ENCODE results near the gene DPCD.

DPCD gene

GRCh38 chr10:101587725-101588653 lies at the start of gene DPCD, which contains the start of gene POLL:
TSS of gene DPCD (plus strand) at chr10:101588321. CDS start at chr10:101588337, 16 bp downstream.
TSS of gene POLL (minus strand) at chr10:101588257. CDS start at chr10:101587360, 897 bp downstream.
- FAIRE-seq, result peak; percentile 97

GRCh38 chr10:101538446-101538845 lies 49.7 kb upstream of the DPCD start:
- no peak for FAIRE-seq

- no peak for FAIRE-seq
Measured at GRCh38 chr10:101545898-101546297, 42.2 kb upstream of the DPCD start.

- no peak for FAIRE-seq
Measured at GRCh38 chr10:101550965-101551364, 37.2 kb upstream of the DPCD start.

GRCh38 chr10:101552442-101552841 lies 35.7 kb upstream of the DPCD start:
- FAIRE-seq, result no peak

- FAIRE-seq, result no peak
Measured at GRCh38 chr10:101557541-101557940, 30.6 kb upstream of the DPCD start.

- no peak for FAIRE-seq
Measured at GRCh38 chr10:101558204-101558603, 29.9 kb upstream of the DPCD start.

GRCh38 chr10:101558671-101559595 lies 29.2 kb upstream of the DPCD start:
- no peak for FAIRE-seq

- no peak for FAIRE-seq
Measured at GRCh38 chr10:101559596-101560297, 28.4 kb upstream of the DPCD start.

GRCh38 chr10:101560298-101561067 lies 27.6 kb upstream of the DPCD start:
- FAIRE-seq, result no peak

GRCh38 chr10:101561068-101561915 lies 26.8 kb upstream of the DPCD start:
- no peak for FAIRE-seq

- FAIRE-seq, result no peak
Measured at GRCh38 chr10:101562231-101562630, 25.9 kb upstream of the DPCD start.

GRCh38 chr10:101563007-101563406 lies 25.1 kb upstream of the DPCD start:
- no peak for FAIRE-seq

GRCh38 chr10:101563497-101564040 lies 24.6 kb upstream of the DPCD start:
- no peak for FAIRE-seq

GRCh38 chr10:101564490-101564991 lies 23.6 kb upstream of the DPCD start:
- no peak for FAIRE-seq

- no peak for FAIRE-seq
Measured at GRCh38 chr10:101565370-101565900, 22.7 kb upstream of the DPCD start.

GRCh38 chr10:101565936-101566332 lies 22.2 kb upstream of the DPCD start:
- FAIRE-seq, result no peak

GRCh38 chr10:101566333-101567164 lies 21.6 kb upstream of the DPCD start:
- FAIRE-seq, result no peak
